Cerebellar cortex (tissue), 1 donor: ENCODE data around the gene NLRX1.
A peak's percentile ranks its signal among the peaks of the same experiment; 100 is the strongest.
"Not testable (repeated sequence)": the region's sequence is repeated elsewhere in the genome, so short reads cannot be mapped to it uniquely, and the experiment has no call there.

Experiments used
- DNase-seq: peaks from one replicate; pipeline ENCODE4 v3.0.0-alpha.2; 2015; ENCODE audit warnings: low spot score

Gene NLRX1, protein sequence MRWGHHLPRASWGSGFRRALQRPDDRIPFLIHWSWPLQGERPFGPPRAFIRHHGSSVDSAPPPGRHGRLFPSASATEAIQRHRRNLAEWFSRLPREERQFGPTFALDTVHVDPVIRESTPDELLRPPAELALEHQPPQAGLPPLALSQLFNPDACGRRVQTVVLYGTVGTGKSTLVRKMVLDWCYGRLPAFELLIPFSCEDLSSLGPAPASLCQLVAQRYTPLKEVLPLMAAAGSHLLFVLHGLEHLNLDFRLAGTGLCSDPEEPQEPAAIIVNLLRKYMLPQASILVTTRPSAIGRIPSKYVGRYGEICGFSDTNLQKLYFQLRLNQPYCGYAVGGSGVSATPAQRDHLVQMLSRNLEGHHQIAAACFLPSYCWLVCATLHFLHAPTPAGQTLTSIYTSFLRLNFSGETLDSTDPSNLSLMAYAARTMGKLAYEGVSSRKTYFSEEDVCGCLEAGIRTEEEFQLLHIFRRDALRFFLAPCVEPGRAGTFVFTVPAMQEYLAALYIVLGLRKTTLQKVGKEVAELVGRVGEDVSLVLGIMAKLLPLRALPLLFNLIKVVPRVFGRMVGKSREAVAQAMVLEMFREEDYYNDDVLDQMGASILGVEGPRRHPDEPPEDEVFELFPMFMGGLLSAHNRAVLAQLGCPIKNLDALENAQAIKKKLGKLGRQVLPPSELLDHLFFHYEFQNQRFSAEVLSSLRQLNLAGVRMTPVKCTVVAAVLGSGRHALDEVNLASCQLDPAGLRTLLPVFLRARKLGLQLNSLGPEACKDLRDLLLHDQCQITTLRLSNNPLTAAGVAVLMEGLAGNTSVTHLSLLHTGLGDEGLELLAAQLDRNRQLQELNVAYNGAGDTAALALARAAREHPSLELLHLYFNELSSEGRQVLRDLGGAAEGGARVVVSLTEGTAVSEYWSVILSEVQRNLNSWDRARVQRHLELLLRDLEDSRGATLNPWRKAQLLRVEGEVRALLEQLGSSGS

GRCh38 chr11:119168471-119169281, at the start of gene NLRX1:
TSS of gene NLRX1 (plus strand) at chr11:119168725. CDS start at chr11:119171404, 2,679 bp downstream.
- peak; percentile 74 for DNase-seq

GRCh38 chr11:119118946-119119345, 49.6 kb upstream of the NLRX1 start:
- DNase-seq = no peak

DNA sequence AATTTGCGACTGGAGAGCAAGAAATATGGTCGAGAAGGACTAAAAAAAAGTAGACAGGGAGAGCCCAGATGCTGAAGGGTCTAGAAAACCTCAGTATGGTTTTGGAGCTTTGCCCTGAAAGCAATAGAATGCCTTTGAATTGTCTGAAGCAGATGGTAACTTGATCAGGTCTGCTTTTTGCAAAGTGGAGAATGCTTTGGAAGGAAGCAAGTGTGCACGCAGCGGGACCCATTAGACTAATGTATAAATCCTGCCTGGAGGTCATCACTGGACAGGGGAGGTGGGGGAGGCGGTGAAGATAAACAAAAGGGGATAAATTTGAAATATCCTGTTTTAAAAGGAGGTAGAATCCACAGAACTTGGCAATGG, 47.9 kb upstream of the NLRX1 start:
- DNase-seq = no peak

DNA sequence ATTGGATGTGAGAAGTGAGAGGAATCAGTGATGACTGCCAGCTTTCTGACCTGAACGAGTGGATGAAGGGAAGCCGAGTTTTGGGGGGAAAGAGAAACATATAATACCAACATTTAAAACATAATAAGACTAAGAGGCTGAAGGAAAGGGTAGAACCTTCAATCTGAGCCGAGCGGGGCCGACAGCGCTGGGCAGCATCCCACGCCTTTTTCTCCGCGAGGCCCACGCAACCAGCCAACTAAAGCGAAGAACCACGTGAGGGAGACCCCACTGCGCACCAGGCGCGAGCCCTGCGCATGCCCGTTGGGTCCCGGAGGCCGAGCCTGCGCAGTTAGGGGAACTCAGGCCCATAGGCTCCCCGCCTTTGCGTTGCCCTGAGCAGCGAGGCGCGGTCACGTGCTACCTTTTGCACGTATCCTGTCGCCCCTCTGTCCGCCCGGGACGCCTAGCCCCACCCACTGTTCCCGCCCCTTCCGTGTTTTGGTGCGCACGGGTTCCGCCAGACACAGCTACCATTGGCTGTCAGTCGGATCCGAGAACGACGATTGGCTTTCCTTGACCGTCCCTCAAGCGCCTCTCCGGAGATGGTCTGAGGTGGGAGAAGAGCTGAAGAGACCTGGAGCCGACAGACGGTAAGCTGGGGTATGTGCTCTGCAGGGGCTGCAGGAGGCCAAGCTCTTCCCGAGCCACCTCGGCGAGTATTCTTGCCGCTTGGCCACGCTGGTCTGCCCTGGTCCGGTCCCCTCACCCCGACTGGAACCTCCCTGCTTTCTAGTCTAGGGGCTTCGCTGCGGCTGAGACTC, 47.3 kb upstream of the NLRX1 start, which contains the start of gene HINFP:
Gene HINFP (plus strand): TSS at position 573 of the 803 bp plus-strand sequence. CDS start 5,365 bp downstream, outside the sequence.
- peak; percentile 100 for DNase-seq

DNA sequence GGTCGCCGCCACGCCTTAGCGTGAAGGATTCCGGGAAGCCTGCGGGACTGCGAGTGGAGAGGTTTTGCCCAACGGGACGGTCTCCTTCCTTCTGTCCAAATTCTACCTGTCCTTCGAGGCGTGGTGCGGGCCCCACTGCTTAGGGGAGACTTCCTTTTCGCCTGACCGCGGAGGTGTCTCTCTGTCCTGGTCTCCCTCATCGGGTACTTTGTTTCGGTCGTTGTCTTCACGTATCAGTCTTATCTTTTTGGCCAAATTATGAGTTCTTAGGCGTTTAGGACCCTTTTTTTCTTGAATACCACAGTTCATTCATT, 46.8 kb upstream of the NLRX1 start:
- DNase-seq = no peak

- no peak for DNase-seq
Measured at GRCh38 chr11:119125821-119126220, 42.7 kb upstream of the NLRX1 start.

- no peak for DNase-seq
Measured at GRCh38 chr11:119126675-119127268, 41.8 kb upstream of the NLRX1 start.

- DNase-seq = no peak
Measured at GRCh38 chr11:119130662-119131061, 37.9 kb upstream of the NLRX1 start.

DNA sequence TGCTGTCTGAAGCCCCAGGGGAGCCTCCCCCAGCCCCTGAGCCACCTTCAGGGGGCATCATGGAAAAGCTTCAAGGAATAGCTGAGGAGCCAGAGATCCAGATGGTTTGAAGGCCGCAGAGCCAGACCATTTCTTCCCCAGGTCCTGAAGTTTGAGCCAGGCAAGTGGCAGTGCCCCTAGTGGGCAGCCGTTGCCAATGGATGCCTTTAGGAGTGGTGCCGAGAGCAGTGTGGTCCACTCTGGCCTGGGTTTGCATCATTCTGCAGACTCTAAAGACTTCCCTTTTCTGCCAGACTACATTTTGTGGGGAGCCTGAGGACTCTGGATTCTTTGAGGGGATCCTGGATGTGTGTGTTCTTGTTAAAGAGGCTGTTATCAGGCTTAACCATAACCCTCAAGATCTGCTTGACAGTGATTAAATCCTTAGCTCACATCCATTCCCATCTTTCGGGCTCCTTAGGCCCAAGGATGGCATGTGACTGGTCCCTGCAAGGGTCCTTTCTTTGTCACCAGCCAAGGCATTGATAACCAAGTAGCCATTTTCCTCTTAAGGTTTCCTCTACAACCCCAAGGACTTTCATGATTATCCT, 34.0 kb upstream of the NLRX1 start:
- DNase-seq = peak; percentile 34

DNA sequence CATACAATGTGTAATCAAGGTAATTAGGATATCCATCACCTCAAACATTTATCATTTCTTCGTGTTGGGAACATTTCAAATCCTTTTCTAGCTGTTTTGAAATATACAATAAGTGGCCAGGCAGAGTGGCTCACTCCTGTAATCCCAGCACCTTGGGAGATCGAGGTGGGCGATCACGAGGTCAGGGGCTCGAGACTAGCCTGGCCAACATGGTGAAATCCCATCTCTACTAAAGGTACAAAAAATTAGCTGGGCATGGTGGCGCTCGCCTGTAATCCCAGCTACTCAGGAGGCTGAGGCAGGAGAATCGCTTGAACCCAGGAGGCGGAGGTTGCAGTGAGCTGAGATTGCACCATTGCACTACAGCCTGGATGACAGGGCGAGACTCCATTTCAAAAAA, 29.2 kb upstream of the NLRX1 start:
- not testable (repeated sequence) for DNase-seq

GRCh38 chr11:119144825-119145486, 23.6 kb upstream of the NLRX1 start:
- DNase-seq = peak; percentile 75

- no peak for DNase-seq
Measured at GRCh38 chr11:119145551-119145950, 23.0 kb upstream of the NLRX1 start.

GRCh38 chr11:119147604-119148333, 20.8 kb upstream of the NLRX1 start:
- DNase-seq = peak; percentile 94

- DNase-seq = no peak
Measured at GRCh38 chr11:119148720-119149017, 19.9 kb upstream of the NLRX1 start.

- DNase-seq = peak; percentile 45
Measured at GRCh38 chr11:119149018-119149785, 19.3 kb upstream of the NLRX1 start, which contains the start of gene ABCG4. TSS of gene ABCG4 (plus strand) at chr11:119149052. CDS start at chr11:119149966, 914 bp downstream.

DNA sequence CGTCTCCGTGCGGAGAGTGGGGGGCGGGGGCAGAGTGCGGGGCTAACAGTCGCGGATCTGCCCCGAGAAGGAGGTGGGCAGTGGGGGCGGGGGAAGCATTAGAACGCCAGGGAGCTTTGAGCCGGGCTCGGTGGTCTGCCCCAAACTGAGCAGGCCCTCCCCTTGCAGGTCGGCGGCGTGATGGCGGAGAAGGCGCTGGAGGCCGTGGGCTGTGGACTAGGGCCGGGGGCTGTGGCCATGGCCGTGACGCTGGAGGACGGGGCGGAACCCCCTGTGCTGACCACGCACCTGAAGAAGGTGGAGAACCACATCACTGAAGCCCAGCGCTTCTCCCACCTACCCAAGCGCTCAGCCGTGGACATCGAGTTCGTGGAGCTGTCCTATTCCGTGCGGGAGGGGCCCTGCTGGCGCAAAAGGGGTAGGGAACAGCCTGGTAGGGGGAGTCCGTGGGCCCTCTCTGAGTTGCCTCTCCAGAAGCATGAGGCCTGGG, 18.7 kb upstream of the NLRX1 start:
- DNase-seq = no peak

DNA sequence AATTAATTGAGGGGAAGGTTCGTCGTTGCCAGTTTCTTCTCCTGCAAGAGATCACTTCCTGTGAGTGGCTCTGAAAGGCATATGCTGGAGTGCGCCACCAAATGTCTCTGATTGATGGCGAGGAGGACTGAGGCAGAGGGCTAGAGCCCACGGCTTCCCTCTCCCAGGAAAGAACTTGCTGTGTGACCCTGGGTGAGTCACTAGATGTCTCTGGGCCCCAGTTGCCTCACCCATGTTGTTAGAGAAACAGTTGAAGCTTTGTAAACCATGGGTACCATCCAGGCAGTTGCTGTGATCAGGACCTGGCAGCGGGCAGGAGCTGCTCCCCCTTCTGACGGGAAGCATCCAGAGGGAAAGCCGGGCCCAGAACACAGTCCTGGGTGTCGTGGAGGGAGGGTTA, 16.5 kb upstream of the NLRX1 start:
- DNase-seq = no peak

DNA sequence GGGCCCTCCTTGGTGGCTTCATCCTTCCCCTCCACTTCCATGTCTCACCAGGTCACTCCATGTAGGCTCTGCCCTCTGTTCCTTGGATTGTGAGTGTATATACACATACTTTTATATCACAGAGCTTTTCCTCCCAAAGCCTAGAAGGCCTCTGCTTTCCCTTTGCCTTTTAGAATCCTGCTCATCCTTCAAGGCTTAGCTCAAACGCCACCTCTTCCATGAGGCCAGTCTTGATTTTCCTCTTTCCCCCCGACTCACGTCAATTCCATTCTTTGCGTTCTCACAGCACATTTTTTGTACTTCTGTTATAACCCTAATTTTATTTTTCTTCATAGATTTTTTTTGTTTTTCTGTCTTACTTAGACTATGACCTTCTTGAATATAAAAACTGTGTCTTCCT, 15.9 kb upstream of the NLRX1 start:
- no peak for DNase-seq
